H9 (cell line): ENCODE results near the gene RERE. TPM values are rescaled to one million over a fixed set of nuclear protein-coding genes. Genes with fewer than 3 reads are reported as not detected.

ENCODE experiments used
- DNase-seq: peaks from one replicate; pipeline ENCODE4 v3.0.0-alpha.2; 2017
- H2AFZ ChIP-seq: one replicate; pipeline ENCODE4 v1.6.1; 2013; ENCODE audit warnings: mild to moderate bottlenecking, low read length, control low read depth, moderate library complexity
- H2AK5ac ChIP-seq: 2 replicates; pipeline ENCODE4 v1.6.1; 2013; ENCODE audit warnings: low read length, control low read depth, mixed read lengths; ENCODE audit not compliant: insufficient read length
- H2BK120ac ChIP-seq: one replicate; pipeline ENCODE4 v1.6.1; 2013; ENCODE audit warnings: low read depth, mild to moderate bottlenecking, low read length, control low read depth, inconsistent platforms; ENCODE audit not compliant: poor library complexity, severe bottlenecking
- H2BK12ac ChIP-seq: 2 replicates; pipeline ENCODE4 v1.6.1; 2013; ENCODE audit warnings: low read length, control low read depth, mixed read lengths, low read depth; ENCODE audit not compliant: insufficient read length
- H2BK15ac ChIP-seq: 2 replicates; pipeline ENCODE4 v1.6.1; 2013; ENCODE audit warnings: low read depth, low read length, control low read depth
- H2BK20ac ChIP-seq: one replicate; pipeline ENCODE4 v1.6.1; 2013; ENCODE audit warnings: low read depth, mild to moderate bottlenecking, low read length, control low read depth, inconsistent platforms; ENCODE audit not compliant: poor library complexity, severe bottlenecking
- H2BK5ac ChIP-seq: 2 replicates; pipeline ENCODE4 v1.6.1; 2013; ENCODE audit warnings: low read length, control low read depth, mixed read lengths; ENCODE audit not compliant: insufficient read length
- H3K14ac ChIP-seq: 2 replicates; pipeline ENCODE4 v1.6.1; 2013; ENCODE audit warnings: low read length, control low read depth; ENCODE audit not compliant: insufficient read depth
- H3K18ac ChIP-seq: 2 replicates; pipeline ENCODE4 v1.6.1; 2013; ENCODE audit warnings: low read depth, mild to moderate bottlenecking, mixed read lengths, low read length, control low read depth; ENCODE audit not compliant: insufficient read length
- H3K23ac ChIP-seq: 2 replicates; pipeline ENCODE4 v1.6.1; 2013; ENCODE audit warnings: low read length, control low read depth, mixed read lengths, low read depth; ENCODE audit not compliant: insufficient read length
- H3K23me2 ChIP-seq: 2 replicates; pipeline ENCODE4 v1.6.1; 2013; ENCODE audit warnings: low read depth, mild to moderate bottlenecking, mixed read lengths, low read length, control low read depth; ENCODE audit not compliant: insufficient read length, poor library complexity, severe bottlenecking
- H3K27ac ChIP-seq: 2 replicates; pipeline ENCODE4 v1.5.1; 2013; ENCODE audit warnings: low read length, control low read depth, mixed read lengths, low read depth; ENCODE audit not compliant: insufficient read length
- H3K27me3 ChIP-seq: 2 replicates; pipeline ENCODE4 v1.6.1; 2013; ENCODE audit warnings: low read length, control low read depth, inconsistent platforms; ENCODE audit not compliant: insufficient read depth
- H3K4ac ChIP-seq: 2 replicates; pipeline ENCODE4 v1.6.1; 2013; ENCODE audit warnings: low read depth, mild to moderate bottlenecking, control low read depth, inconsistent platforms, low read length, moderate library complexity
- H3K4me1 ChIP-seq: 2 replicates; pipeline ENCODE4 v1.6.1; 2013; ENCODE audit warnings: low read length, control low read depth, inconsistent platforms; ENCODE audit not compliant: insufficient read depth
- H3K4me2 ChIP-seq: 2 replicates; pipeline ENCODE4 v1.6.1; 2013; ENCODE audit warnings: low read length, control low read depth, mixed read lengths; ENCODE audit not compliant: insufficient read length, insufficient read depth
- H3K56ac ChIP-seq: 2 replicates; pipeline ENCODE4 v1.6.1; 2013; ENCODE audit warnings: low read depth, mild to moderate bottlenecking, mixed read lengths, low read length, control low read depth; ENCODE audit not compliant: insufficient read length
- H3K79me1 ChIP-seq: 2 replicates; pipeline ENCODE4 v1.6.1; 2013; ENCODE audit warnings: low read depth, mild to moderate bottlenecking, moderate library complexity, low read length, control low read depth, inconsistent platforms; ENCODE audit not compliant: insufficient read depth, poor library complexity, severe bottlenecking
- H3K79me2 ChIP-seq: 2 replicates; pipeline ENCODE4 v1.6.1; 2013; ENCODE audit warnings: low read length, control low read depth, inconsistent platforms; ENCODE audit not compliant: insufficient read depth
- H3K9ac ChIP-seq: 2 replicates; pipeline ENCODE4 v1.6.1; 2013; ENCODE audit warnings: low read length, control low read depth, mixed read lengths; ENCODE audit not compliant: insufficient read length; ENCODE audit errors: extremely low read depth
- H3K9me3 ChIP-seq: one replicate; pipeline ENCODE4 v1.6.1; 2013; ENCODE audit warnings: low read depth, low read length, inconsistent platforms; ENCODE audit not compliant: control insufficient read depth
- H3T11ph ChIP-seq: one replicate; pipeline ENCODE4 v1.6.1; 2013; ENCODE audit warnings: mild to moderate bottlenecking, low read length, control low read depth, inconsistent platforms
- H4K20me1 ChIP-seq: one replicate; pipeline ENCODE4 v1.6.1; 2013; ENCODE audit not compliant: control insufficient read depth, insufficient read length, insufficient read depth
- H4K5ac ChIP-seq: 2 replicates; pipeline ENCODE4 v1.6.1; 2013; ENCODE audit warnings: low read depth, mild to moderate bottlenecking, mixed read lengths, low read length, control low read depth; ENCODE audit not compliant: insufficient read length
- H4K8ac ChIP-seq: replicated peaks from 2 replicates; pipeline ENCODE4 v1.6.1; 2013; ENCODE audit warnings: low read length, control low read depth, mixed read lengths, low read depth; ENCODE audit not compliant: insufficient read length
- H4K91ac ChIP-seq: 2 replicates; pipeline ENCODE4 v1.6.1; 2013; ENCODE audit warnings: low read depth, mild to moderate bottlenecking, moderate library complexity, mixed read lengths, low read length, control low read depth; ENCODE audit not compliant: insufficient read length
- H3K27ac Mint-ChIP-seq, 3 experiments: 2 replicates in 2 of 3; 3 replicates in 1 of 3; pipeline ENCODE4 v1.8.0; 2020 to 2021; ENCODE audit warnings: mixed read lengths in 3 of 3, mild to moderate bottlenecking in 1 of 3, moderate library complexity in 1 of 3
- H3K27me3 Mint-ChIP-seq: 2 replicates; pipeline ENCODE4 v1.8.0; 2021; ENCODE audit warnings: low read depth, mild to moderate bottlenecking, moderate library complexity, mixed read lengths
- H3K36me3 Mint-ChIP-seq, 3 experiments: 2 replicates in 2 of 3; 3 replicates in 1 of 3; pipeline ENCODE4 v1.8.0; 2020 to 2021; ENCODE audit warnings: low read depth in 3 of 3, mixed read lengths in 3 of 3; ENCODE audit not compliant: insufficient read depth in 1 of 3
- H3K4me1 Mint-ChIP-seq, 2 experiments: 2 replicates each; pipeline ENCODE4 v1.8.0; 2020; ENCODE audit warnings: mixed read lengths in 2 of 2
- H3K4me3 Mint-ChIP-seq, 2 experiments: 2 replicates in 1 of 2; 3 replicates in 1 of 2; pipeline ENCODE4 v1.8.0; 2020 to 2021; ENCODE audit warnings: mild to moderate bottlenecking in 2 of 2, mixed read lengths in 2 of 2, moderate library complexity in 1 of 2
- H3K9me3 Mint-ChIP-seq, 2 experiments: 2 replicates in 1 of 2; 3 replicates in 1 of 2; pipeline ENCODE4 v1.8.0; 2020; ENCODE audit warnings: mild to moderate bottlenecking in 2 of 2, mixed read lengths in 2 of 2, moderate library complexity in 1 of 2
- WGBS: extraction: QIAGEN DNeasy Blood & Tissue Kit; methylation state at CpG from one replicate; pipeline ENCODE4 v1.1.7; 2013; ENCODE audit warnings: missing lambda C conversion rate, low lambda C conversion rate, mixed read lengths; ENCODE audit not compliant: insufficient read length; ENCODE audit errors: extremely low coverage; 5-methylcytosine and 5-hydroxymethylcytosine counted together
- total RNA-seq: library from RNA; stranded (reverse); gene quantifications from 2 replicates; pipeline ENCODE4 v1.2.1, GENCODE V29; 2021
- TF ChIP-seq, protein P1 (sequence below): fragments of 200-600 bp; sonication (generic); conservative IDR thresholded peaks from 3 replicates; pipeline ENCODE4 v1.8.0; 2021; ENCODE audit warnings: antibody characterized with exemption, mild to moderate bottlenecking

The RERE gene
- total RNA-seq, 1 experiment from 2014 or later, result 103 TPM

DNA sequence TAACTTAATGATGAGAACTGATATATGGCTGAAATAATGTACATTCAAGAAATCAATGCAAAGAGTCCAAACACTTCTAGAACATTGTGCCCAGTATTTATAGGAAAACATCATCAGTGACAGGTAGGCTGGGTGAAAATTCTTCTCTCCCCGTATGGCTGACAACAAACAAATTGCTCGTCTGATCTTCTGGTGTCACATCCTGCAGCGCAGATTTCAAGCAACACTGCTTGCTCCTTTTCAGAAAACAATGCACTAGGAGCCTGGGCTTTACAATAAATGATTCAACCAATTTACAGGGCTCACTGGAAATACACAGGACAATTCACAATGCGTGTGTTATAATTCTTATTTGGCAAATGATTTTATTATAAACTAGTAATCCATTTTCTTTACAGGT lies 185.3 kb downstream of the RERE start:
- Histone ChIP-seq H3T11ph (no peak overlapping the region), H3K23ac (no peak overlapping the region), H2AFZ (no peak overlapping the region), H2BK20ac (no peak overlapping the region), H2BK15ac (no peak overlapping the region), H3K27ac (no peak overlapping the region), H2AK5ac (no peak overlapping the region), H3K18ac (no peak overlapping the region), H4K5ac (no peak overlapping the region), H4K20me1 (no peaks in the 10 kb centered on the region), H3K79me2 (peaks cover 27% of the 10 kb centered on the region), H3K23me2 (no peaks in the 10 kb centered on the region), H3K9me3 (no peaks in the 10 kb centered on the region), H3K27me3 (no peaks in the 10 kb centered on the region), H2BK12ac (no peak overlapping the region), H4K8ac (no peak overlapping the region), H3K56ac (no peak overlapping the region), H3K79me1 (peaks cover 18% of the 10 kb centered on the region), H2BK5ac (no peak overlapping the region), H3K4ac (no peak overlapping the region), H4K91ac (no peak overlapping the region), H2BK120ac (no peak overlapping the region), H3K9ac (no peak overlapping the region), H3K4me2 (no peak overlapping the region), H3K4me1 (peaks cover 2% of the 10 kb centered on the region; the same call in 1 of the 2 replicates), H3K14ac (no peak overlapping the region)
- Mint-ChIP-seq H3K27ac (peak overlapping the region in 1 of 3 experiments; percentile 0; a peak in 2 of 7 replicates), H3K4me3 (no peak overlapping the region), H3K4me1 (peaks cover 35 to 48% of the 10 kb centered on the region in 2 experiments), H3K36me3 (no peaks in the 10 kb centered on the region; a peak in 3 of 7 replicates), H3K27me3 (no peaks in the 10 kb centered on the region), H3K9me3 (no peaks in the 10 kb centered on the region)
- no CpG with 5 or more reads among the region's 4 CpGs for WGBS
- TF ChIP-seq, protein P1, sequence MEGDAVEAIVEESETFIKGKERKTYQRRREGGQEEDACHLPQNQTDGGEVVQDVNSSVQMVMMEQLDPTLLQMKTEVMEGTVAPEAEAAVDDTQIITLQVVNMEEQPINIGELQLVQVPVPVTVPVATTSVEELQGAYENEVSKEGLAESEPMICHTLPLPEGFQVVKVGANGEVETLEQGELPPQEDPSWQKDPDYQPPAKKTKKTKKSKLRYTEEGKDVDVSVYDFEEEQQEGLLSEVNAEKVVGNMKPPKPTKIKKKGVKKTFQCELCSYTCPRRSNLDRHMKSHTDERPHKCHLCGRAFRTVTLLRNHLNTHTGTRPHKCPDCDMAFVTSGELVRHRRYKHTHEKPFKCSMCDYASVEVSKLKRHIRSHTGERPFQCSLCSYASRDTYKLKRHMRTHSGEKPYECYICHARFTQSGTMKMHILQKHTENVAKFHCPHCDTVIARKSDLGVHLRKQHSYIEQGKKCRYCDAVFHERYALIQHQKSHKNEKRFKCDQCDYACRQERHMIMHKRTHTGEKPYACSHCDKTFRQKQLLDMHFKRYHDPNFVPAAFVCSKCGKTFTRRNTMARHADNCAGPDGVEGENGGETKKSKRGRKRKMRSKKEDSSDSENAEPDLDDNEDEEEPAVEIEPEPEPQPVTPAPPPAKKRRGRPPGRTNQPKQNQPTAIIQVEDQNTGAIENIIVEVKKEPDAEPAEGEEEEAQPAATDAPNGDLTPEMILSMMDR, result no peak
- no peak for DNase-seq
